HG03378 (cell line): ENCODE data around the gene FCSK.

ENCODE experiments used
- ATAC-seq: cut with Tn5 transposase; IDR thresholded peaks from one replicate; pipeline ENCODE4 v1.9.1; 2021; ENCODE audit warnings: mild to moderate bottlenecking, moderate library complexity; ENCODE audit not compliant: unreplicated experiment

Gene FCSK

DNA sequence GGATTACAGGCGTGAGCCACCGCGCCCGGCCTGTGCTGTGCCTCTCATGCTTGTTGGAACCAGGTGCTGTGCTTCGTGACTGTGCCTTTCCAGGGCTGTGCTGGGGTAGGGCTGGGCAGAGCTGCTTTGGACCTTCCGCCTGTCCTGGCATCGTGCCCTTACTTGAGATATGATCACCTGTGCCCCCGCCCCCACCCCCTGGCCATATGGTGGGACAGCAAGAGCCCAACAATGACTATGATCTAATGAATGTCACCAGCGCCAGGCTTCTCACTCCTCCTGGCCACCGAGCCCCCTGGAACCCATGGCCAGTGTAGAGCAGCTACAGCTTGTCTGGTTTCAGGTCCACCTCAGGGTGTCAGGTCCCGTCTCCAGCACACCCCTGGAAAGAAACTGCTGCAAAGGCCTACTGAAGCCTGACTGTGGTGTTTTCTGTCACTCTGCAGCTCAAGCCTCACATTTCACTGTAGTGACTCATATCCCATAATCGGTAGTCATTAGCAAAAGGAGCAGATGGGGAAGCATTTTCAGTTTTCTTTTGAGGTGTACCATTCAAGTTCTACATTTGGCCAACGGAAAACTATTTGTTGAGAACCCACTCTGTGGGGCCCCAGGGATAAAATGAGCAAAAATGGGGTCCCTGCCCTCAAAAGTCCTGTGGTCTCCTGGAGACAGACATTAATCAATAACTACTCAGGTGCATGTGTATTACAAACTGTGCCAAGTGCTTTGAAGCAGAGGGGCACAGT, 22.1 kb downstream of the FCSK start:
- peak; percentile 85 for ATAC-seq

DNA sequence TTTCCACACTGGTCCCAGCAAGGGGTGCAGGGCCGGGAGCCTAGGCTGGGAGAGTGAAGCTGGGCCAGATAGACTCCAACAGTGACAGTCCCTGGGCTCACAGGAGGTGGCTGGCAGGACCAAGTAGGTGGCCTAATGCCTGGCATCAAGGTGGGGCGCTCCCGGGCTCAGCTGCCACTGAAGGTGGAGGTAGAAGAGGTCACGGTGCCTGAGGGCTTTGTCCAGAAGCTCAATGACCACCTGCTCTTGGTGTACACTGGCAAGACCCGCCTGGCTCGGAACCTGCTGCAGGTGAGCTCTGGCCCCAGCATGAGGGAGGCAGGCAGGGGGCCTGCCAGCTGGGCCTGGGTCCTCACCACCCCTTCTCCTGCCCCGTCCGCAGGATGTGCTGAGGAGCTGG, 23.8 kb downstream of the FCSK start:
- ATAC-seq: no peak

DNA sequence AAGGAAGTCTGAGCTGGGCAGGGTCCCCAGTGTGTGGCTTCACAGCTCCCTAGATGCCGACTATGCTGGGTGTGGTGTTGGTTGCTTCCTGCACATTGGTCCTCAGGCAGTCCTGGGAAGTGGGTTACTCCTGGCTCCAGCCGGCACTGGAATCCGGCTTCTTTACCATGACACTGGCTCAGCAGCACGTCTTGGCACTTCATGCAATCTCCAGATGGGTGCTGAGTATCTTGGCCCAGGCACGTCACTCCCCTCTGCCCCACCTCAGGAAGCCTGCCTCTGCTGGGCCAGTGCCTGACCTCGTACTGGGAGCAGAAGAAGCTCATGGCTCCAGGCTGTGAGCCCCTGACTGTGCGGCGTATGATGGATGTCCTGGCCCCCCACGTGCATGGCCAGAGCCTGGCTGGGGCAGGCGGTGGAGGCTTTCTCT, 24.5 kb downstream of the FCSK start:
- ATAC-seq: no peak

DNA sequence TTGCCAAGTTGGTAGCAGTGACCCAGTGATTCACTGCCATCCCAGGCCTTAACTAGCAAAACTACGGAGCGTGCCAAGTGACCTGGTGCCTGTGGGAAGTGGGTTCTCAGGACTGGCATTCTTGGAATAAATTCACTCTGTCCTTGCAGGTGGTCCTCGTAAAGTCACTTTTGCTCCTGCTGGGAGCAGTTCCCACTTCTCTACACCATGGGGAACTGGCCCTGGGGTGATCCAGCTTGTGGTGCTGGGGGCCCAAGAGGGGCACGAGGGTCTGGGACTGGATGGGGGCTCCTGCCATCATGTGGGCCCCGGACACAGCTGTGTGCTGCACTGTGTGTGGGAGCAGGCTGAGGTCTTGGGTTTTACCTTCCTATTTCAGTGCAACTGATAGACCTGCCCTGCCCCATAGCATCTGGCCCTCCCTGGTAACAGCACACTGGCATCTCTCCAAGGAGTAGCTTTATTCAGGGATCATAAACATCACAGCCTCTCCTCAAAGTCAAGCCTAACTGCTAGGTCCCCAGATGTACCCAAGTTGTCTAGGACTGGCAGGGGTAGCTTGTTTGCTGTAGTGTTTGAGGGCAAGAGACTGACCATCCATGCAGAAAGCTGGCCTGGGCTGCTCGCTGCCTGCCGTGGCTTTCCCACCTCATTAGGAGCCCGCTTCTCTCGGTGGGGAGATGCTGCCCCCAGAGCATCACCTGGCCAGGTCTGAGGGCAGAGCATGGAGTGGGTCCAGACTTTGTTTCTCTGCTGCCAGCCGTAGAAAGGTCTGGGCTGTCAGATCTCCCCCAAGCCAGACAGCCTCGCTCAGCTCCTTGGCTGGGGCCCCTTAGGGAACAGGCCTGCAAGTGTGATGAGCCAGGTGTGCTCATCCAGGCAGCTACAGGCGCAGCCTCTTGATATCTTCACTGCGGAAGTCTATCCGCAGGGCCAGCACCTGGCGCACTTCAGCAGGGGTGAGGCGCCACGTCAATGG, 26.0 kb downstream of the FCSK start:
- ATAC-seq: no peak

DNA sequence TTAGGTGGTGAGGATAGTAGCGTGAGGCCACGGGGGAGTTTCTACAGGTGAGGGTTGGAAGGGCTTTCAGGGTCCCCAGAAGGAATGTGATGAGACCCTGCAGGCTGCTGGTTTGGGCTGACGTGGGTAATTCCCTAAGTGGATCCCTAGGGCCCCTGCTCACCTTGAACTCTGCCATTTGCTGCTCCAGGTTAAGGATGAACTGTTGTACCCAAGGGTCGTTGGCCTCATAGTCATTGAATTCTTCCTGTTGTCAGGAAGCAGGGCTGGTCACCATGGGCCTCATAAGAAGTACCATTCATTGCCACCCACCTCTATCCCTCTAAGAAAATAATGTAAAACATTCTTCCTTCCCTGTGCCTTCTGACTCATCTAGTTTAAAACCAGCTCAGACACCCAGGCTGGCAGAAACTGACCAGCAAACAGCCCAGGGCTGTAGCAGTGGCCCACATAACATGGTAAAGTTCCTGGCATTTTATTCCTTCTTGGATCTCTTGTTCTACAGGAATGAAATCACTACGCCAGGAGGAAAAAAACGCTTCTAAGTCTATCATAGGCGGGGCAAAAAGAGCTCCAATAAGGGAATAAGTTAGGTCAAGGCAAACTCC, 27.6 kb downstream of the FCSK start:
- no peak for ATAC-seq

DNA sequence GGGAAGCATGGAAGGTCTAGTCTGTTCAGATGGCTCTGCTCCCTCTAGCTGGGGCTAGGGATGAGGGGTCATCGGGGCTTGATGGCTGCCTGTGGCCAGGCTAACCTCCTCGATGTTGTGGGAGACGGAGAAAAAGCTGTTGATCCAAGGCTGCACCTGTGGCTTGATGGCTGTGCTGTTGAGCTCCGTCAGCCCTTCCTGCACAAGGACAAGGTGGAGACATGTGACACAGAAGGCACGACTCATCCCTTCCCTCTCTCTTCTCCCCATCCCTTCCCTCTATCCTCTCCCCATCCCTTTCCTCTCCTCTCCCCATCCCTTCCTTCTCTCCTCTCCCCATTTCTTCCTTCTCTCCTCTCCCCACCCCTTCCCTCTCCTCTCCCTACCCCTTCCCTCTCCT, 28.2 kb downstream of the FCSK start:
- ATAC-seq: no peak

DNA sequence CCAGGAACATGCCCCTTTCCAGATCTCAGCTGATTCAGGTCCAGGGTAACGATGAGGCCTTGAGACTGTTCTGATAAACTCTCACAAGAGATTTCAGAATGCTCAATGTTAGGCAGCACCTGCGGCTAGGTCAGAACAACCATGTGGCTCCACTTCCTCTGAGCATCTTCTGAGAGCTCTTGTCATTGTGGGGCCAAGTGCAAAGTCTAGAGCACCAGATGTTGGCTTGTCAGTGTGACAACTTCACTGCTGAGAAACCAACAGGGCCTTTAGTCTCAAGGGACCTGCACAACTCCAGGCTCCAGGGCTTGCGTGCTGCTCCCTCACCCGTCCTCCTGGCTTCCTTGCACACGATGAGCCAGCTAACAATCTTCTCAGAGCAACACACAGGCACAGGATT, 29.0 kb downstream of the FCSK start:
- peak; percentile 59 for ATAC-seq

DNA sequence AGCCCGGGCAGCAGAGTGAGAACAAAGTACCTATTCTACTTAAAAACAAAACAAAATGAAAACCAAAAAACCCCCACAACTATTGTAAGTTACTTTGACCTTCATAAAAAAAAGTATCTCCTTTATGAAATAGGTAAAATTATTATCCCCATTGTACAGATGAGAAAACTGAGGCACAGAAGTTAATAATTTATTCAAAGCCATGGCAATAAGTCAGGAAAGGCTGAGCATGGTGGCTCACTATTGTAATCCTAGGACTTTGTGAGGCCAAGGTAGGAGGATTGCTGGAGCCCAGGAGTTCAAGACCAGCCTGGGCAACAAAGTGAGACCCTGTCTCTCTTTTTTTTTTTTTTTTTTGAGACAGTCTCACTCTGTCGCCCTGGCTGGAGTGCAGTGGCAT, 30.5 kb downstream of the FCSK start:
- ATAC-seq: no peak

DNA sequence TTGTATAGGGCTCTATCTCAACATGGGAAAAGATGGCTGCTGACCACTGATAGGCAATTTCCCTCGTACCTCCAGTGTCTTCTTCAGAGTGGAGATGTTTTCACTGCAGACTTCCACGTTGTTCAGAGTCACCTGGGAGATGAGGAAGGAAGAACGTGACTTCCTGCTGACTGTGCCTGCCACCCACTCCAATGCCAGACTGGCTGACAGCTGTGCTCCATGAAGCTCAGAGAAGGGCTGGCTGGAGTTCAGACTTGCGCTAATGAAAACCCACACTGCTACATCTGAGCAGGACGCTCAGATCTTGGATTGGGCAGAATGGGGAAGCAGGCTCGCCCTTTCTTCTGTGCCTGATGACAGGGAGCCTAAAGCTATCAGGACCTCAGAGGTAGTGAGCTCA, 35.9 kb downstream of the FCSK start:
- ATAC-seq: no peak

DNA sequence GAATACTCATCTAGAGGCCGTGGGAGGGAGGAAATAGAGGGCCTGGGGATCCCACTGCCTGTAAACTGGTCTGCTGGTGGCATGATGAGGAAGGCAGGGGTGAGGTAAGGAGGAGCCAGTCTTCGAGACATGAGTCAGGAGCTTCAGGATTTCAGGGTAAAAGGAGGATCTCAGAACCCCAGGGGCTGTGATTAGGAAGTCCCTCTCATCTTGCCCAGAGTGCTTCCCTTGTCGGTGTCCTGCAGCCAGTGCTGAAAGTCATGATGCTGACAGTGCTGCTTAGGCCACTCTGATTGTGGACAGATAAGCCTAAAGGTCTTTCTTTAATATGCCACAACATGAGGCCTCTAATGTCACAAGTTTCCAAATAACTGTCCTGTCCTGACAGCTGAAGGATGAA, 39.4 kb downstream of the FCSK start:
- no peak for ATAC-seq

DNA sequence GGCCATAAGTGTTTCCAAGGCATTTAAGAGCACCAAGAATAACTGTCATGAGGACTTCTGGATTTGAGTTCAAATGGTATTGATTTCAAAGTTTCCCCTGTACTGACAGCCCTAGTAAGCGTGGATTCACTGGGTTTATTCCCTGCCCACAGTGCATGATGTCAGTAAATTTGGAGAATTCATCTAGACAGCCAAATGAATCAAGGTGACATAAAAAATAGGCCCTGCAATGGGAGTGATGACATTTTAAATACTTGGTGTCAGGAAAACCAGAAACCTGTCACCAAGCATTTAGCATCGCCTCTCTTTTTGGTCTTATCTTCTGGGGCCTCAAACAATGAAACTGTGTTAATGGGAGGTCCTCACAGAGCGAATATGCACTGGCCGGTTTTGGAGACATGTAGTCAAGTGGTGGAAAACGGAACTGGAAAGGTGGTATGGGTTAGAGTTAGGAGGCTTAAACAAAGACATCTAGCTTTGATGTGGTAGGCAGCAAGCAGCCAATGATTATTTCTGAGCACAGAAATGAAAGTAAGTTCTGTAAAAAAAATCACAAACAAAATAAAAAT, 39.9 kb downstream of the FCSK start:
- no peak for ATAC-seq

DNA sequence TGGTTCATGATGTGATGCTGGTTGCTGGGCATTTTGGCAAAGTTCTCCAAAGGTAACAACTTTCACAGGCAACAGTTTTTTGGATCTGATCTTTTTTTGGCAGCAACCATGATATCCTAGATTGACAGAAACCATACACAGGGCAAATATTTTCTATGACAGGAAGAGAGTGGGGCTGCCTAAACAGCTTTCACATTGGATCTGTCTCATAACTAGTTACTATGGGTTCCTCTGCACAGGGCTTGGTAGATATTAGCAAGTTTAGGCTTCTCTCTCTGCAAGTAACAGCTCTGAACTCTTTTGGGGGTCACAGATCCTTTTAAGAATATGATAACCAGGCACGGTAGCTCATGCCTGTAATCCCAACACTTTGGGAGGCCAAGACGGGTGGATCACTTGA, 40.4 kb downstream of the FCSK start:
- ATAC-seq: no peak

DNA sequence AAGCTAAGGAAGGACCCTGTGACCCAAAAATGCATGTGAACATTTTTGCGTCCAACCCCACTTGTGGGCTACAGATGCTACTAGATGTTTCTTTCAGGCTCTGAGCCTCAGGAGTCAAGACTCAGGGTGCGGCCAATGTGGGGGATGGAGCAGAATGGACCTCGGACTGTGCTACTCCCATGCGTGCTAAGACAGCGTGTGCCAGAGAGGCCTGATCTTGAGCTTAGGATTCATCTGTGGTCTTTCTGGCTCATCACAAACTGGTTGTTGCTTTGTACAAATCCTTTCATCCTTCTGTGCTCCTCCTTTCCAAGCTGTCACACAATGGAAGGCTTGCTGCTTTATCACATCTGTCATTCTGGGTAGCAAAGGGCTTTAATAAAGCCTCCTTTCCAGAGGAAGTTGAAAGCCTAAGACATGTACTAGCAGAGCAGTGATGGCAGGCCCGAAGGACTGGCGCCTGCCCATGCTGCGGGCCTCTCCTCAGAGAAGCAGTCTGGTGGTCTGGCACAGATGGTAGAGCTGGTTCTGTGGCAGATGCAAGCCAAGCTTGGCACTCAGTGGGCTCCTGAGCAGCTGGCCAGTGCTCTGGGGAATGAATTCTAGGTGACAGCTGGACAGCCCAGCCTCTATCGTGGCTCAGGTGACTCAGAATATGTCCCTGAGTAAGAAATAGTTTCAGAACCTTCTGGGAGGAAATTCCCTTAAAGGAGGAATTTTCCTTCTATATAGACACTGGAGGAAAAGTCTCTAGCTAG, 41.2 kb downstream of the FCSK start:
- ATAC-seq: no peak

DNA sequence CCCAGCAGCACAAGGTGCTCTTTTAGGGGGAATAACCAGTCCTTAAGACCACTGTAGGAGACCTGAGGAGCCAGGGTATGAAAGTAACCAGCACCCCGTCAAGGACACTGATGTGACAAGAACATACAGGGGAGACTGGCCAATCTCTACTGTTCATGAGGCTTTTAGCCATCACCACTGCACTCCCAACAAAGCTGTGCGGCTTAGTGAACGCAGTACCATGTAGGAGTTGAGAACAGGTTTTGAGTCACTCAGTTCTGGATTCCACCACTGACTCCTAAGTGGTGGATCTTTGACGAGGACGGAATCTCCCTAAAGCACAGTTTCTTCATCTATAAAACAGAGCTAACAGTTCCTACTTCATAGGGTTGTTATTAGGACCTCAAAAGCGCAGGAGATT, 42.1 kb downstream of the FCSK start:
- no peak for ATAC-seq

DNA sequence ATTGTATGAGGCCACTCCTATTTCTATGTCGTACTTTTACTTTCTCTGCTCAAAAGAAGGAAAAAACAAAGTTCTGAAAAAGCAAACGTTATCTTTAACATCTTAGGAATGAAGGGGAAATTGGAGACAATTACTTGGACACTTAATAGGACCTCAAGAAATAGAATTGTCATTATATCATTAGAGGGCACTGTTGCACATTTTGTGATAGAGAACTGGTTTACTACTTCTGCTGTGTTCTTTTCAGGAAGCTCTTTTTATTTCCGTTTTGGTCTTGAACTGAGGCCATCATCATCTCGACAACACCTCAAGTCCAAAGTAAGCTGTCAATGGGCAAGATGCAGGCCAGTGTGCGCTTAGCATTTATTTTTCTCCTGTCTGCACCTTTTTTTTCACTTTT, 54.4 kb downstream of the FCSK start:
- no peak for ATAC-seq

DNA sequence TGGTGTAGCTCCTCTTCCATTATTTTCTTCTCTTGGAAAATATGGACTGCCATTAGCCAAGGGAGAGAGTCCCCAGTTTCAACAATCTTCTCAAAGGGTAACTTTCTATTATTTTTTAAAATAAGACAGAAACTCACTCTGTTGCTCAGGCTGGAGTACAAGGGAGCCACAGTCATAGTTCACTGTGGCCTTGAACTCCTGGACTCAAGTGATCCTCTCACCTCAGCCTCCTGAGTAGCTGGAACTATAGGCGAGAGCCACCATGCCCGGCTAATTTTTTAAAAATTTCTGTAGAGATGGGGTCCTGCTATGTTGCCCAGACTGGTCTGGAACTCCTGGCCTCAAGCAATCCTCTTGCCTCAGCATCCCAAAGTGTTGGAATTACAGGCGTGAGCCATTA, 55.8 kb downstream of the FCSK start:
- ATAC-seq: no peak

DNA sequence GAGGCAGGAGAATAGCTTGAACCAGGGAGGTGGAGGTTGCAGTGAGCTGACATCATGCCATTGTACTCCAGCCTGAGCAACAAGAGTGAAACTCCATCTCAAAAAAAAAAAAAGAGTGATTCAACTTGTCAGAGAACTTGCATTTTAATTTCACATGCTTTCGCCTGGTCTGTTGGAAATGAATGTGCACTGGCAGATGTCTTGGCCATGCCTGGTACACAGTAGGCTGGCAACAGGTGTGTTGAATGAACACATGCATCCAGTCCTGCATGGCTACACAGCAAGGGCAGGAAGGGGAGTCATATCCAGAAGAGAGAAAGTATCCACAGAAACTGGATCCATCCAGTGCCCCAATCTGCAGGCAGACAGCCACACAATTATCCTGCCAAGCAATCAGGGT, 57.4 kb downstream of the FCSK start:
- ATAC-seq: no peak

DNA sequence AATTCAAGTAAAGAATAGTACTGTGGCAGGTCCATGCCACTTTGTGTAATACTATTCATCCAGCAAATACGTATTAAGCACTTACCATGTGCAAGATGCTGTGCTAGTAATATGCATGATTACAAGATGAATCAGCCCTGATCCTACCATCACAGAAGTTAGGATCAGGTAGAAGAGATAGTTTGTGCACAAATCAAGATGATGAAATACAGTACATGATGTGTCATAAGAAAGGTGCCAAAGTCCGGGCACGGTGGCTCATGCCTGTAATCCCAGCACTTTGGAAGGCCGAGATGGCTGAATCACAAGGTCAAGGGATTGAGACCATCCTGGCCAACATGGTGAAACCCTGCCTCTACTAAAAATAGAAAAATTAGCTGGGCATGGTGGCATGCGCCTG, 58.1 kb downstream of the FCSK start:
- ATAC-seq: no peak

DNA sequence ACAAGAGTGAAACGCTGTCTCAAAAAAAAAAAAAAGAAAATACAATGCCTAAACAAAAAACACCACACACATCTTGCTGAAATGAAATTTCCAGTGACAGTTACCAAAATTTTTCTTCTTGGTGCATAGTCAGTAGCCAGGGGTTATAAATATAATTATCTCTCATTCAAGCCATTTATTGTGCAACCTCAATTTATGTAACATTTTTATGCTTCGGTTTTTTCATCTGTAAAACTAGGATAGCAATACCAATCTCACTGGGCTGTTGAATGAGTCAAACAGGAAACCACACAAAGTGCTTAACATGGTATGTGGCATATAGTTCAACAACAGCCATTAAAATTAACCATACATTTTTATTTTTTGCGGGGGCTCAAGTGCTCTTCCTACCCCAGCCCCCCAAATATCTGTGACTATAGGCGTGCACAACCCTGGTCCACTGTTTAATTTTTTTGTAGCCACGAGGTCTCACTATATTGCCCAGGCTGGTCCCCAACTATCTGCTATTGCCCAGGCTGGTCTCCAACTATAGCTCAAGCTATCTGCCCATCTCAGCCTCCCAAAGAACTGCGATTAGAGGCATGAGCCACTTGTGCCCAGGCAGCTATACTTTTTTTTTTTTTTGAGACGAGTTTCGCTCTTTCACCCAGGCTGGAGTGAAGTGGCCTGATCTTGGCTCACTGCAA, 66.4 kb downstream of the FCSK start:
- no peak for ATAC-seq
